ENCODE measurements around the gene GDAP2. TPM values are rescaled to one million over a fixed set of nuclear protein-coding genes. Genes with fewer than 3 reads are reported as not detected.

GDAP2 gene
- total RNA-seq, 2 donors from 2014 or later = 22.7 to 38.2 TPM

GRCh38 chr1:117821774-117822482 lies 107.5 kb downstream of the GDAP2 start:
- peaks cover 32 to 63% of the 10 kb centered on the region in 2 donors for H3K4me1 ChIP-seq (ENCODE audit: control insufficient read depth in 1 of 2, low read depth in 2 of 2)
- DNase-seq (ENCODE audit: low spot score) = peak; percentile 28
- no peaks in the 10 kb centered on the region for H3K27me3 ChIP-seq (replicated peaks; ENCODE audit: insufficient read depth)
- TF ChIP-seq CTCF (IDR thresholded peaks at IDR 0.05) = no peak
- no peaks in the 10 kb centered on the region for H3K36me3 ChIP-seq
- no peaks in the 10 kb centered on the region for H3K9me3 ChIP-seq
- peak overlapping the region; percentile 68 to 79 for H3K27ac ChIP-seq
- ATAC-seq (ENCODE audit: insufficient number of reproducible peaks, low FRiP score, low read depth) = peak; percentile 52
- H3K4me3 ChIP-seq = no peak overlapping the region

- H3K27ac ChIP-seq = peak overlapping the region; percentile 68 to 79
- no peak for TF ChIP-seq CTCF (IDR thresholded peaks at IDR 0.05)
- ATAC-seq (ENCODE audit: insufficient number of reproducible peaks, low FRiP score, low read depth) = no peak
- peaks cover 26 to 58% of the 10 kb centered on the region in 2 donors for H3K4me1 ChIP-seq (ENCODE audit: control insufficient read depth in 1 of 2, low read depth in 2 of 2)
- no peaks in the 10 kb centered on the region for H3K36me3 ChIP-seq
- no peak overlapping the region for H3K4me3 ChIP-seq
- no peaks in the 10 kb centered on the region for H3K27me3 ChIP-seq (replicated peaks; ENCODE audit: insufficient read depth)
- no peak for DNase-seq (ENCODE audit: low spot score)
- no peaks in the 10 kb centered on the region for H3K9me3 ChIP-seq
Observed at GRCh38 chr1:117821382-117821755, 108.1 kb downstream of the GDAP2 start.

- TF ChIP-seq CTCF (IDR thresholded peaks at IDR 0.05) = no peak
- ATAC-seq (ENCODE audit: insufficient number of reproducible peaks, low FRiP score, low read depth) (no peak), DNase-seq (ENCODE audit: low spot score) (no peak)
- H3K4me1 ChIP-seq (ENCODE audit: control insufficient read depth in 1 of 2, low read depth in 2 of 2) = peaks cover 22 to 53% of the 10 kb centered on the region in 2 donors
- H3K27ac ChIP-seq = peak overlapping the region; percentile 68 to 79
- H3K9me3 ChIP-seq = no peaks in the 10 kb centered on the region
- H3K4me3 ChIP-seq = no peak overlapping the region
- no peaks in the 10 kb centered on the region for H3K27me3 ChIP-seq (replicated peaks; ENCODE audit: insufficient read depth)
- H3K36me3 ChIP-seq = no peaks in the 10 kb centered on the region
Observed at GRCh38 chr1:117820694-117821381, 108.6 kb downstream of the GDAP2 start.

GRCh38 chr1:117820096-117820495 lies 109.3 kb downstream of the GDAP2 start:
- H3K9me3 ChIP-seq = no peaks in the 10 kb centered on the region
- H3K36me3 ChIP-seq = no peaks in the 10 kb centered on the region
- DNase-seq (ENCODE audit: low spot score) (no peak), ATAC-seq (ENCODE audit: insufficient number of reproducible peaks, low FRiP score, low read depth) (no peak)
- H3K27ac ChIP-seq = peak overlapping the region; percentile 68 to 79
- TF ChIP-seq CTCF (IDR thresholded peaks at IDR 0.05) = no peak
- H3K27me3 ChIP-seq (replicated peaks; ENCODE audit: insufficient read depth) = no peaks in the 10 kb centered on the region
- peaks cover 15 to 51% of the 10 kb centered on the region in 2 donors for H3K4me1 ChIP-seq (ENCODE audit: control insufficient read depth in 1 of 2, low read depth in 2 of 2)
- no peak overlapping the region for H3K4me3 ChIP-seq

GRCh38 chr1:117819301-117819700 lies 110.1 kb downstream of the GDAP2 start:
- Histone ChIP-seq H3K27ac (no peak overlapping the region), H3K4me3 (no peak overlapping the region), H3K36me3 (no peaks in the 10 kb centered on the region), H3K4me1 (ENCODE audit: control insufficient read depth in 1 of 2, low read depth in 2 of 2) (peaks cover 15 to 51% of the 10 kb centered on the region in 2 donors), H3K9me3 (no peaks in the 10 kb centered on the region), H3K27me3 (replicated peaks; ENCODE audit: insufficient read depth) (no peaks in the 10 kb centered on the region)
- ATAC-seq (ENCODE audit: insufficient number of reproducible peaks, low FRiP score, low read depth) (no peak), DNase-seq (ENCODE audit: low spot score) (no peak)
- no peak for TF ChIP-seq CTCF (IDR thresholded peaks at IDR 0.05)

Measured in thoracic aorta (tissue), 2 donors.